CD14-positive monocyte (primary cell): ENCODE measurements around the gene CPED1. TPM values are rescaled to one million over a fixed set of nuclear protein-coding genes. Genes with fewer than 3 reads are reported as not detected.

Experiments used
- DNase-seq, 3 donors: peaks; one replicate each; pipeline ENCODE4 v3.0.0-alpha.2; 2011 to 2022
- H2AFZ ChIP-seq: 2 replicates; pipeline ENCODE4 v1.6.0; 2012; ENCODE audit warnings: mild to moderate bottlenecking, low read depth, low read length, inconsistent platforms; ENCODE audit not compliant: insufficient read depth, poor library complexity, severe bottlenecking
- H3K27ac ChIP-seq, 2 donors: 1 replicate in 1 of 2; 2 replicates in 1 of 2; pipeline ENCODE4 v1.5.1; 2012 to 2013; ENCODE audit warnings: low read length in 2 of 2, control low read depth in 1 of 2, inconsistent platforms in 1 of 2, low read depth in 1 of 2, mild to moderate bottlenecking in 1 of 2
- H3K27me3 ChIP-seq, 2 donors: one replicate each; pipeline versions ENCODE4 v1.6.0 to v1.6.1; 2011 to 2013; ENCODE audit warnings: low read length in 2 of 2; ENCODE audit not compliant: control insufficient read depth in 2 of 2, insufficient read depth in 2 of 2
- H3K36me3 ChIP-seq, 2 donors: replicated peaks in 1 of 2; 1 replicate in 1 of 2; 2 replicates in 1 of 2; pipeline versions ENCODE4 v1.5.1 to v1.6.1; 2012 to 2013; ENCODE audit warnings: low read length in 2 of 2, control low read depth in 1 of 2, inconsistent platforms in 1 of 2, mild to moderate bottlenecking in 1 of 2; ENCODE audit not compliant: insufficient read depth in 2 of 2, control insufficient read depth in 1 of 2
- H3K4me1 ChIP-seq, 2 donors: 1 replicate in 1 of 2; 2 replicates in 1 of 2; pipeline versions ENCODE4 v1.5.1 to v1.6.1; 2012 to 2013; ENCODE audit warnings: low read length in 2 of 2, control low read depth in 1 of 2, inconsistent platforms in 1 of 2, mild to moderate bottlenecking in 1 of 2, moderate library complexity in 1 of 2; ENCODE audit not compliant: insufficient read depth in 2 of 2, control insufficient read depth in 1 of 2
- H3K4me2 ChIP-seq: replicated peaks from 2 replicates; pipeline ENCODE3; 2012; ENCODE audit warnings: low read length, moderate library complexity, mild to moderate bottlenecking; ENCODE audit not compliant: poor library complexity, severe bottlenecking; ENCODE audit errors: extremely low read depth
- H3K4me3 ChIP-seq, 3 experiments: fragments of 200-600 bp in 1 of 3; sonication (generic) in 1 of 3; replicated peaks in 1 of 3; 1 replicate in 2 of 3; 2 replicates in 1 of 3; pipeline ENCODE4 v1.5.1; 2011 to 2013; ENCODE audit warnings: low read length in 3 of 3, mild to moderate bottlenecking in 3 of 3, control low read depth in 2 of 3, low read depth in 2 of 3, inconsistent platforms in 1 of 3, moderate library complexity in 1 of 3
- H3K79me2 ChIP-seq: 2 replicates; pipeline ENCODE4 v1.6.0; 2012; ENCODE audit warnings: mild to moderate bottlenecking, control low read depth, inconsistent platforms, low read length, moderate library complexity; ENCODE audit not compliant: insufficient read depth
- H3K9ac ChIP-seq: 2 replicates; pipeline ENCODE4 v1.6.0; 2017; ENCODE audit warnings: low read length, mild to moderate bottlenecking; ENCODE audit not compliant: insufficient read depth, poor library complexity, severe bottlenecking
- H3K9me3 ChIP-seq, 2 donors: replicated peaks in 1 of 2; 1 replicate in 1 of 2; 2 replicates in 1 of 2; pipeline versions ENCODE4 v1.5.1 to v1.6.1; 2012 to 2013; ENCODE audit warnings: low read length in 2 of 2, control low read depth in 1 of 2; ENCODE audit not compliant: control insufficient read depth in 1 of 2, insufficient read depth in 1 of 2
- H4K20me1 ChIP-seq: 2 replicates; pipeline ENCODE4 v1.6.0; 2012; ENCODE audit warnings: mild to moderate bottlenecking, low read length, control low read depth, moderate library complexity; ENCODE audit not compliant: insufficient read depth
- H3K27ac Mint-ChIP-seq, 7 donors: one replicate each; pipeline ENCODE4 v1.8.0; 2020; ENCODE audit warnings: mild to moderate bottlenecking in 7 of 7, mixed read lengths in 7 of 7, moderate library complexity in 6 of 7, inconsistent platforms in 2 of 7
- H3K27me3 Mint-ChIP-seq, 3 donors: one replicate each; pipeline ENCODE4 v1.8.0; 2021 to 2022; ENCODE audit warnings: low read depth in 3 of 3, mild to moderate bottlenecking in 3 of 3, mixed read lengths in 3 of 3, moderate library complexity in 3 of 3, inconsistent platforms in 1 of 3
- H3K36me3 Mint-ChIP-seq, 2 donors: one replicate each; pipeline ENCODE4 v1.8.0; 2020; ENCODE audit warnings: mixed read lengths in 2 of 2, inconsistent platforms in 1 of 2, mild to moderate bottlenecking in 1 of 2
- H3K4me1 Mint-ChIP-seq: one replicate; pipeline ENCODE4 v1.8.0; 2020; ENCODE audit warnings: mild to moderate bottlenecking, mixed read lengths
- H3K4me3 Mint-ChIP-seq, 2 donors: one replicate each; pipeline ENCODE4 v1.8.0; 2020; ENCODE audit warnings: mild to moderate bottlenecking in 2 of 2, mixed read lengths in 2 of 2, moderate library complexity in 1 of 2
- H3K9me3 Mint-ChIP-seq, 7 donors: one replicate each; pipeline ENCODE4 v1.8.0; 2020 to 2022; ENCODE audit warnings: mixed read lengths in 7 of 7, mild to moderate bottlenecking in 6 of 7, moderate library complexity in 6 of 7, inconsistent platforms in 2 of 7
- CTCF ChIP-seq: fragments of 200-600 bp; IDR thresholded peaks from one replicate; pipeline ENCODE4 v1.8.0; 2022; ENCODE audit warnings: antibody characterized with exemption, mild to moderate bottlenecking
- WGBS: methylation state at CpG from one replicate; pipeline ENCODE4 v1.1.5; 2013; ENCODE audit warnings: missing lambda C conversion rate; ENCODE audit not compliant: insufficient coverage; 5-methylcytosine and 5-hydroxymethylcytosine counted together
- intact Hi-C, 2 donors: fragments of 100-400 bp; cut with micrococcal nuclease; formaldehyde crosslinking; loops; one replicate each; pipeline versions ENCODE4 v1.15.0 to v1.15.1; 2023
- polyA plus RNA-seq, 3 donors: library from polyadenylated mRNA; depleted of rRNA in 1 of 3; unstranded in 2 of 3; stranded (reverse) in 1 of 3; fragments of 300-500 nt in 2 of 3; fragments of >200 nt in 1 of 3; fragmentation: Illumina TruSeq in 2 of 3; gene quantifications; 1 replicate in 2 of 3; 2 replicates in 1 of 3; pipeline ENCODE4 v1.2.3, GENCODE V29; 2012 to 2021

Gene CPED1
- polyA plus RNA-seq, 3 donors: 9.8 to 30.0 (median 20.4) TPM

DNA sequence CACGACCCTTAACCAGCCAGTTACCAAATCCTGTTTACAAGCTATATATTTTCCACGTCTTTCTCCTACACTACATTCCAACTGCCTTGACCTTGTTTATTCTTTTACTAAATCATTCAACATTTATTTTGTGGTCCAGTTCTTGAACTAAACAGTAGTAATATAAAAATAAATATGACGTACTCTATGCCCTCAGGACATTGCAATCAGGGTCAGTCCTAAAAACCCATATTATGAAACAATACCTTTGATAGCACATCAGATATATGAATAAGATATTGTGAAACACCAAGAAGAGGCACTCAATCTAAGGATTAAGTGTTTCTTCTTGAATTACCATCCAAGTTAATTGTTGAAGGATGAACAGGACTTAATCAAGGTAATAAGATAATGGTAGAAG, 287.8 kb downstream of the CPED1 start:
- no peak overlapping the region for H3K27ac ChIP-seq
- Mint-ChIP-seq H3K9me3 (peaks cover 0 to 4% (median 0%) of the 10 kb centered on the region in 7 donors), H3K36me3 (no peaks in the 10 kb centered on the region), H3K27me3 (peaks cover 0 to 1% (median 0%) of the 10 kb centered on the region in 3 donors), H3K4me1 (no peaks in the 10 kb centered on the region), H3K27ac (no peak overlapping the region), H3K4me3 (no peak overlapping the region)
- H3K9me3 ChIP-seq: no peaks in the 10 kb centered on the region
- no peaks in the 10 kb centered on the region for H3K79me2 ChIP-seq
- H3K4me3 ChIP-seq: no peak overlapping the region
- H3K27me3 ChIP-seq: no peaks in the 10 kb centered on the region
- no peaks in the 10 kb centered on the region for H4K20me1 ChIP-seq
- WGBS: 94% methylated on average over 2 of the region's 3 CpGs
- no peak overlapping the region for H3K9ac ChIP-seq
- no peaks in the 10 kb centered on the region for H3K4me1 ChIP-seq
- DNase-seq: no peak
- TF ChIP-seq CTCF: no peak
- no peak overlapping the region for H2AFZ ChIP-seq
- no peaks in the 10 kb centered on the region for H3K36me3 ChIP-seq
- intact Hi-C loops: no loop called here
- H3K4me2 ChIP-seq: no peak overlapping the region

DNA sequence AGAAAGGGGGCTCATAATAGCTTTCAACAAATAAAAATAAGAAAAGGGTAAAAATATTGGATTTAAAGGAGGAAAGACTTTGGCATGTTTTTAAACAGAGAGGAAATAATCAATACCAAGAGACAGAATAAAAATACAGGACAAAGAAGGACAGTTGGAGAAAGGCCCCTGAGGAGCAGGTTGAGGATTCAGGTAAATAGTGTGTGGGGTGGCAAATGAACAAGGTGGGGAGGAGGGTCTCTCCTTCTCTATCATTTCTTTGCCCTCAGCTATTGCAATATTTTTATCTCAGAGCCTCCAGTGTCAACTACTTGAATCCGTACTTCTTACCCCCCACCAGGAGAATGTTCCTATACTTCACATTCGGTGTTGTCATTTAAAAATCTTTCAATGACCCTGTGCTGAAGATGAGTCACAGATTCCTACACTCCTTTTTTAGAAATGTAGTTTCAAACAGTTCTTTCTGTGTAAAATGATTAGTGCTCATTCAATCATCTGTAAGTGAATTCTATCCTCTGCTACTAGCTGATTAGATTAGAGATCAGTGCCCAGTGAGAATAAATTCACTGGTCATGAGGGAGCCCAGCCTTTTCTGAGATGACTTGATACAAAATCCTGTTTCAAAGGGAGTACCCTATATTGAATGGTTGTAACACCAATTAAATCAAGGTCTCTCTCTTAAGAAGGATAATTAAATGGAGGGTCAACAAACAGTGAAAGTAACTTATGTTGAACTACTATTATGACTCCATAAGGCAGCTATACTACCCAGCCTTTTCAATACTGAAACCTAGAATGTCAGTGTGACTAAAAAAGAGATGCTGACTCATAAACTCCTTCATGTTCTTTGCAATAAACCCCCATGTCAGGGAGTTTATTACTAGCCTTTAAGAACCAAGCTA, 289.9 kb downstream of the CPED1 start:
- Histone ChIP-seq H4K20me1 (no peaks in the 10 kb centered on the region), H3K36me3 (no peaks in the 10 kb centered on the region), H3K4me1 (no peaks in the 10 kb centered on the region), H2AFZ (no peak overlapping the region), H3K9me3 (peaks cover 0 to under 1% of the 10 kb centered on the region in 2 donors), H3K79me2 (no peaks in the 10 kb centered on the region), H3K27me3 (no peaks in the 10 kb centered on the region), H3K4me3 (no peak overlapping the region), H3K27ac (no peak overlapping the region), H3K9ac (no peak overlapping the region), H3K4me2 (no peak overlapping the region)
- Mint-ChIP-seq H3K36me3 (no peaks in the 10 kb centered on the region), H3K4me3 (no peak overlapping the region), H3K27ac (no peak overlapping the region), H3K9me3 (peaks cover 0 to 4% (median 0%) of the 10 kb centered on the region in 7 donors), H3K27me3 (peaks cover 0 to 1% (median 0%) of the 10 kb centered on the region in 3 donors), H3K4me1 (no peaks in the 10 kb centered on the region)
- no peak for TF ChIP-seq CTCF
- no CpG with 5 or more reads among the region's 2 CpGs for WGBS
- no peak for DNase-seq
- intact Hi-C loops: no loop called here
